CD14-positive monocyte (primary cell): Measurements from ENCODE around the gene RGS16. TPM values are rescaled to one million over a fixed set of nuclear protein-coding genes. Genes with fewer than 3 reads are reported as not detected.

Experiments used
- DNase-seq, 3 donors: peaks; one replicate each; pipeline ENCODE4 v3.0.0-alpha.2; 2011 to 2022
- H2AFZ ChIP-seq: 2 replicates; pipeline ENCODE4 v1.6.0; 2012; ENCODE audit warnings: mild to moderate bottlenecking, low read depth, low read length, inconsistent platforms; ENCODE audit not compliant: insufficient read depth, poor library complexity, severe bottlenecking
- H3K27ac ChIP-seq, 2 donors: 1 replicate in 1 of 2; 2 replicates in 1 of 2; pipeline ENCODE4 v1.5.1; 2012 to 2013; ENCODE audit warnings: low read length in 2 of 2, control low read depth in 1 of 2, inconsistent platforms in 1 of 2, low read depth in 1 of 2, mild to moderate bottlenecking in 1 of 2
- H3K27me3 ChIP-seq, 2 donors: one replicate each; pipeline versions ENCODE4 v1.6.0 to v1.6.1; 2011 to 2013; ENCODE audit warnings: low read length in 2 of 2; ENCODE audit not compliant: control insufficient read depth in 2 of 2, insufficient read depth in 2 of 2
- H3K36me3 ChIP-seq, 2 donors: replicated peaks in 1 of 2; 1 replicate in 1 of 2; 2 replicates in 1 of 2; pipeline versions ENCODE4 v1.5.1 to v1.6.1; 2012 to 2013; ENCODE audit warnings: low read length in 2 of 2, control low read depth in 1 of 2, inconsistent platforms in 1 of 2, mild to moderate bottlenecking in 1 of 2; ENCODE audit not compliant: insufficient read depth in 2 of 2, control insufficient read depth in 1 of 2
- H3K4me1 ChIP-seq, 2 donors: 1 replicate in 1 of 2; 2 replicates in 1 of 2; pipeline versions ENCODE4 v1.5.1 to v1.6.1; 2012 to 2013; ENCODE audit warnings: low read length in 2 of 2, control low read depth in 1 of 2, inconsistent platforms in 1 of 2, mild to moderate bottlenecking in 1 of 2, moderate library complexity in 1 of 2; ENCODE audit not compliant: insufficient read depth in 2 of 2, control insufficient read depth in 1 of 2
- H3K4me2 ChIP-seq: replicated peaks from 2 replicates; pipeline ENCODE3; 2012; ENCODE audit warnings: low read length, moderate library complexity, mild to moderate bottlenecking; ENCODE audit not compliant: poor library complexity, severe bottlenecking; ENCODE audit errors: extremely low read depth
- H3K4me3 ChIP-seq, 3 experiments: fragments of 200-600 bp in 1 of 3; sonication (generic) in 1 of 3; replicated peaks in 1 of 3; 1 replicate in 2 of 3; 2 replicates in 1 of 3; pipeline ENCODE4 v1.5.1; 2011 to 2013; ENCODE audit warnings: low read length in 3 of 3, mild to moderate bottlenecking in 3 of 3, control low read depth in 2 of 3, low read depth in 2 of 3, inconsistent platforms in 1 of 3, moderate library complexity in 1 of 3
- H3K79me2 ChIP-seq: 2 replicates; pipeline ENCODE4 v1.6.0; 2012; ENCODE audit warnings: mild to moderate bottlenecking, control low read depth, inconsistent platforms, low read length, moderate library complexity; ENCODE audit not compliant: insufficient read depth
- H3K9ac ChIP-seq: 2 replicates; pipeline ENCODE4 v1.6.0; 2017; ENCODE audit warnings: low read length, mild to moderate bottlenecking; ENCODE audit not compliant: insufficient read depth, poor library complexity, severe bottlenecking
- H3K9me3 ChIP-seq, 2 donors: replicated peaks in 1 of 2; 1 replicate in 1 of 2; 2 replicates in 1 of 2; pipeline versions ENCODE4 v1.5.1 to v1.6.1; 2012 to 2013; ENCODE audit warnings: low read length in 2 of 2, control low read depth in 1 of 2; ENCODE audit not compliant: control insufficient read depth in 1 of 2, insufficient read depth in 1 of 2
- H4K20me1 ChIP-seq: 2 replicates; pipeline ENCODE4 v1.6.0; 2012; ENCODE audit warnings: mild to moderate bottlenecking, low read length, control low read depth, moderate library complexity; ENCODE audit not compliant: insufficient read depth
- H3K27ac Mint-ChIP-seq, 7 donors: one replicate each; pipeline ENCODE4 v1.8.0; 2020; ENCODE audit warnings: mild to moderate bottlenecking in 7 of 7, mixed read lengths in 7 of 7, moderate library complexity in 6 of 7, inconsistent platforms in 2 of 7
- H3K27me3 Mint-ChIP-seq, 3 donors: one replicate each; pipeline ENCODE4 v1.8.0; 2021 to 2022; ENCODE audit warnings: low read depth in 3 of 3, mild to moderate bottlenecking in 3 of 3, mixed read lengths in 3 of 3, moderate library complexity in 3 of 3, inconsistent platforms in 1 of 3
- H3K36me3 Mint-ChIP-seq, 2 donors: one replicate each; pipeline ENCODE4 v1.8.0; 2020; ENCODE audit warnings: mixed read lengths in 2 of 2, inconsistent platforms in 1 of 2, mild to moderate bottlenecking in 1 of 2
- H3K4me1 Mint-ChIP-seq: one replicate; pipeline ENCODE4 v1.8.0; 2020; ENCODE audit warnings: mild to moderate bottlenecking, mixed read lengths
- H3K4me3 Mint-ChIP-seq, 2 donors: one replicate each; pipeline ENCODE4 v1.8.0; 2020; ENCODE audit warnings: mild to moderate bottlenecking in 2 of 2, mixed read lengths in 2 of 2, moderate library complexity in 1 of 2
- H3K9me3 Mint-ChIP-seq, 7 donors: one replicate each; pipeline ENCODE4 v1.8.0; 2020 to 2022; ENCODE audit warnings: mixed read lengths in 7 of 7, mild to moderate bottlenecking in 6 of 7, moderate library complexity in 6 of 7, inconsistent platforms in 2 of 7
- WGBS: methylation state at CpG from one replicate; pipeline ENCODE4 v1.1.5; 2013; ENCODE audit warnings: missing lambda C conversion rate; ENCODE audit not compliant: insufficient coverage; 5-methylcytosine and 5-hydroxymethylcytosine counted together
- intact Hi-C, 2 donors: fragments of 100-400 bp; cut with micrococcal nuclease; formaldehyde crosslinking; loops; one replicate each; pipeline versions ENCODE4 v1.15.0 to v1.15.1; 2023
- polyA plus RNA-seq, 3 donors: library from polyadenylated mRNA; depleted of rRNA in 1 of 3; unstranded in 2 of 3; stranded (reverse) in 1 of 3; fragments of 300-500 nt in 2 of 3; fragments of >200 nt in 1 of 3; fragmentation: Illumina TruSeq in 2 of 3; gene quantifications; 1 replicate in 2 of 3; 2 replicates in 1 of 3; pipeline ENCODE4 v1.2.3, GENCODE V29; 2012 to 2021
- TF ChIP-seq, protein P1 (sequence below): fragments of 200-600 bp; IDR thresholded peaks from one replicate; pipeline ENCODE4 v1.8.0; 2022; ENCODE audit warnings: antibody characterized with exemption, mild to moderate bottlenecking

Gene RGS16
- polyA plus RNA-seq, 3 donors = 0.07 to 0.44 TPM; not detected in 1

GRCh38 chr1:182652933-182653332, 48.7 kb upstream of the RGS16 start:
- Mint-ChIP-seq H3K36me3 (no peaks in the 10 kb centered on the region), H3K4me3 (no peak overlapping the region)
- WGBS = 76% methylated on average over 3 of the region's 3 CpGs

DNA sequence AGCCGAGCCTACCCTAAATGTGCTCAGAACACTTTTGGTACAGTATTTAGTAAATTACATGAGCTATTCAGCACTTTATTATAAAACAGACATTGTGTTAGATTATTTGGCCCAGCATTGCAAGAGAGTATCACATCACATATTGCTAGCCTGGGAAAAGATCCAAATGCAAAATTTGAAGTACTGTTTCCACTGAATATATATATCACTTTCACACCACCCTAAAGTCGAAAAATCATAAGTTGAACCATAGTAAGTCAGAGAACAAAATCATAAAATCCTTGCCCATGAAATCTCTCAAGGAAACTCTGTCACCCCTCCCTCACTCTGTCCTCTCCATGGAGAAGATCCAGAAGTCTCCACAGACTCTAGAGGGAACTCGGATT, 47.1 kb upstream of the RGS16 start:
- no peaks in the 10 kb centered on the region for H3K4me1 ChIP-seq
- H3K4me2 ChIP-seq = no peak overlapping the region
- no peak overlapping the region for H3K4me3 ChIP-seq
- H2AFZ ChIP-seq = no peak overlapping the region
- Mint-ChIP-seq H3K27ac (no peak overlapping the region), H3K4me3 (no peak overlapping the region), H3K36me3 (no peaks in the 10 kb centered on the region), H3K27me3 (peaks cover 0 to 7% (median 2%) of the 10 kb centered on the region in 3 donors), H3K9me3 (peaks cover 0 to 2% (median 0%) of the 10 kb centered on the region in 7 donors), H3K4me1 (no peaks in the 10 kb centered on the region)
- H3K9me3 ChIP-seq = no peaks in the 10 kb centered on the region
- no peak overlapping the region for H3K9ac ChIP-seq
- TF ChIP-seq, protein P1, sequence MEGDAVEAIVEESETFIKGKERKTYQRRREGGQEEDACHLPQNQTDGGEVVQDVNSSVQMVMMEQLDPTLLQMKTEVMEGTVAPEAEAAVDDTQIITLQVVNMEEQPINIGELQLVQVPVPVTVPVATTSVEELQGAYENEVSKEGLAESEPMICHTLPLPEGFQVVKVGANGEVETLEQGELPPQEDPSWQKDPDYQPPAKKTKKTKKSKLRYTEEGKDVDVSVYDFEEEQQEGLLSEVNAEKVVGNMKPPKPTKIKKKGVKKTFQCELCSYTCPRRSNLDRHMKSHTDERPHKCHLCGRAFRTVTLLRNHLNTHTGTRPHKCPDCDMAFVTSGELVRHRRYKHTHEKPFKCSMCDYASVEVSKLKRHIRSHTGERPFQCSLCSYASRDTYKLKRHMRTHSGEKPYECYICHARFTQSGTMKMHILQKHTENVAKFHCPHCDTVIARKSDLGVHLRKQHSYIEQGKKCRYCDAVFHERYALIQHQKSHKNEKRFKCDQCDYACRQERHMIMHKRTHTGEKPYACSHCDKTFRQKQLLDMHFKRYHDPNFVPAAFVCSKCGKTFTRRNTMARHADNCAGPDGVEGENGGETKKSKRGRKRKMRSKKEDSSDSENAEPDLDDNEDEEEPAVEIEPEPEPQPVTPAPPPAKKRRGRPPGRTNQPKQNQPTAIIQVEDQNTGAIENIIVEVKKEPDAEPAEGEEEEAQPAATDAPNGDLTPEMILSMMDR = no peak
- 100% methylated on average over 1 of the region's 3 CpGs for WGBS
- no peaks in the 10 kb centered on the region for H4K20me1 ChIP-seq
- no peak overlapping the region for H3K27ac ChIP-seq
- H3K79me2 ChIP-seq = no peaks in the 10 kb centered on the region
- DNase-seq = no peak
- intact Hi-C loops = no loop called here
- H3K27me3 ChIP-seq = no peaks in the 10 kb centered on the region
- H3K36me3 ChIP-seq = no peaks in the 10 kb centered on the region

More at GRCh38 chr1:182652933-182653332, 48.7 kb upstream of the RGS16 start:
- no peak overlapping the region for H3K4me3 ChIP-seq
- H3K79me2 ChIP-seq = no peaks in the 10 kb centered on the region
- Mint-ChIP-seq H3K27ac (no peak overlapping the region), H3K27me3 (peaks cover 2 to 6% (median 6%) of the 10 kb centered on the region in 3 donors), H3K9me3 (peaks cover 0 to 2% (median 0%) of the 10 kb centered on the region in 7 donors), H3K4me1 (no peaks in the 10 kb centered on the region)
- no peaks in the 10 kb centered on the region for H3K27me3 ChIP-seq
- no peaks in the 10 kb centered on the region for H3K9me3 ChIP-seq
- H3K4me2 ChIP-seq = no peak overlapping the region
- no peaks in the 10 kb centered on the region for H3K4me1 ChIP-seq
- TF ChIP-seq, protein P1 = no peak
- H3K36me3 ChIP-seq = no peaks in the 10 kb centered on the region
- H3K9ac ChIP-seq = no peak overlapping the region
- DNase-seq = no peak
- no peaks in the 10 kb centered on the region for H4K20me1 ChIP-seq
- no peak overlapping the region for H3K27ac ChIP-seq
- no peak overlapping the region for H2AFZ ChIP-seq
- intact Hi-C loops = no loop called here
